Type B pancreatic cell (in vitro differentiated cells): ENCODE results near the gene SOCS1. TPM values are rescaled to one million over a fixed set of nuclear protein-coding genes. Genes with fewer than 3 reads are reported as not detected.
"Not testable (repeated sequence)": the region's sequence is repeated elsewhere in the genome, so short reads cannot be mapped to it uniquely, and the experiment has no call there.

Experiments used
- DNase-seq: peaks from one replicate; pipeline ENCODE4 v3.0.0; 2021; ENCODE audit warnings: mixed read lengths; ENCODE audit not compliant: unreplicated experiment; ENCODE audit errors: extremely low spot score
- H3K27ac Mint-ChIP-seq: 2 replicates; pipeline ENCODE4 v1.8.0; 2021; ENCODE audit warnings: mild to moderate bottlenecking, mixed read lengths
- H3K27me3 Mint-ChIP-seq: 2 replicates; pipeline ENCODE4 v1.8.0; 2021; ENCODE audit warnings: mixed read lengths
- H3K36me3 Mint-ChIP-seq: 2 replicates; pipeline ENCODE4 v1.8.0; 2021; ENCODE audit warnings: mixed read lengths
- H3K4me1 Mint-ChIP-seq: one replicate; pipeline ENCODE4 v1.8.0; 2021; ENCODE audit warnings: mixed read lengths; ENCODE audit not compliant: unreplicated experiment
- H3K4me3 Mint-ChIP-seq: 2 replicates; pipeline ENCODE4 v1.8.0; 2021; ENCODE audit warnings: mild to moderate bottlenecking, mixed read lengths
- H3K9me3 Mint-ChIP-seq: 2 replicates; pipeline ENCODE4 v1.8.0; 2021; ENCODE audit warnings: mixed read lengths
- CTCF ChIP-seq: fragments of 200-600 bp; sonication (generic); conservative IDR thresholded peaks from 2 replicates; pipeline ENCODE4 v1.5.0; 2021; ENCODE audit warnings: antibody characterized with exemption, mild to moderate bottlenecking
- total RNA-seq: library from RNA; stranded (reverse); gene quantifications from 2 replicates; pipeline ENCODE4 v1.2.1, GENCODE V29; 2021; ENCODE audit warnings: low replicate concordance

Gene SOCS1
- total RNA-seq, 1 donor from 2014 or later: 14.5 TPM

GRCh38 chr16:11229906-11230305 lies 26.1 kb downstream of the SOCS1 start:
- H3K36me3 Mint-ChIP-seq: no peaks in the 10 kb centered on the region
- no peak for TF ChIP-seq CTCF
- no peak for DNase-seq
- H3K27me3 Mint-ChIP-seq: no peaks in the 10 kb centered on the region
- H3K4me3 Mint-ChIP-seq: no peak overlapping the region
- no peaks in the 10 kb centered on the region for H3K9me3 Mint-ChIP-seq
- no peak overlapping the region for H3K27ac Mint-ChIP-seq
- no peaks in the 10 kb centered on the region for H3K4me1 Mint-ChIP-seq

DNA sequence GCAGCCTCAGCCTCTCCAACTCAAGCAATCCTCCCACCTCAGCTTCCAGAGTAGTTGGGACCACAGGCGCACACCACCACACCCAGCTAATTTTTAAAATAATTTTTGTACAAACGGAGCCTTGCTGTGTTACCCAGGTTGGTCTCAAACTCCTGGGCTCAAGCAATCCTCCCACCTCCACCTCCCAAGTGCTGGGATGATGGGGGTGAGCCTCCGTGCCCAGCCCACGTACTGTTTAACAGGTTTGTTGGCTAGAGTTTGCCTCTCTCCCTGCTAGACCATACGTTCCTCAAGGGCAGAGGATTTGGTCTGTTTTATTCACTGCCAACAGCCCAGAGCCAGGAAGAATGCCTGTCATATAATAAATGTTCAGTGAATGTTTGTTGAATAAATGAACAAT lies 26.6 kb downstream of the SOCS1 start:
- H3K4me3 Mint-ChIP-seq: no peak overlapping the region
- no peak for DNase-seq
- no peak overlapping the region for H3K27ac Mint-ChIP-seq
- no peaks in the 10 kb centered on the region for H3K27me3 Mint-ChIP-seq
- H3K9me3 Mint-ChIP-seq: no peaks in the 10 kb centered on the region
- H3K36me3 Mint-ChIP-seq: no peaks in the 10 kb centered on the region
- no peaks in the 10 kb centered on the region for H3K4me1 Mint-ChIP-seq
- TF ChIP-seq CTCF: no peak

- H3K27ac Mint-ChIP-seq: no peak overlapping the region
- TF ChIP-seq CTCF: no peak
- no peaks in the 10 kb centered on the region for H3K9me3 Mint-ChIP-seq
- no peak for DNase-seq
- H3K36me3 Mint-ChIP-seq: no peaks in the 10 kb centered on the region
- H3K27me3 Mint-ChIP-seq: no peaks in the 10 kb centered on the region
- no peaks in the 10 kb centered on the region for H3K4me1 Mint-ChIP-seq
- no peak overlapping the region for H3K4me3 Mint-ChIP-seq
Measured at GRCh38 chr16:11225677-11226549, 30.1 kb downstream of the SOCS1 start.

DNA sequence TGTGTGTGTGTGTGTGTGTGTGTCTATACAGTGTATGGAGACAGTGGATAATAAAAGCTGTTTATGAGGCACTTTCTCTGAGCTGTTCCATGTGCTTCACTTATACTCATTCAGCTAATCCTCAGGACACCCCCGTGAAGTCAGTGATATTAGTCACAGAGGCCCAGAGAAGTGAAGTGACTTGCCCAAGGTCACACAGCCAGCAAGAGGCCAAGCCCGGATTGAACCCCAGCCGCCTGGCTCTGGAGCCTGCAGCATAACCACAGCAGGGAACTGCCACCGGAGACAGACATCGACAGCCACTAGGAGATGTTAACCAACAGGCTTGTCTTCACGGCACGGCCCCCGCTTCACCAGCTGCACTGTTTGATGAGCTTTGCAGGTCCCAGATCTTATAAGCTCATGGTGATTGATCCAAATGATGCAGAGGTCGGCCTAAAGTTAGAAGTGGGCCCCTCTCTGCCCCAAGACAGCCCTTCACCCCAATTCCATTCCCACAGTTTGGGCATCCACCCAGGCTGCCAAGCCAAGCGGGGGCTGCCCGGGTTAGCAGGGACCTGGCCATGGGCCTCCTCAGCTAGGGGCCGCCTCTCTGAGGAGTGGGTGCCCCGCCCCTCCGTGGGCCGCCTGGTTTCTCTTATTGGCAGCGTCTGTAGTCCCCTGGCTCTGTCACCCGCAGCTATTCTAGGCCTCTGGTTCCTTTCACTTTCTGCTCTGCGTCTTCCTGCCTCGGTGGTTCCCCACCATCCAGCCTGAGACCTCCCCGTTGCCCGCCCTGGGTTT lies 30.9 kb downstream of the SOCS1 start:
- no peak for DNase-seq
- peaks cover 2% of the 10 kb centered on the region for H3K27me3 Mint-ChIP-seq
- H3K27ac Mint-ChIP-seq: no peak overlapping the region
- no peaks in the 10 kb centered on the region for H3K36me3 Mint-ChIP-seq
- no peak overlapping the region for H3K4me3 Mint-ChIP-seq
- H3K9me3 Mint-ChIP-seq: no peaks in the 10 kb centered on the region
- H3K4me1 Mint-ChIP-seq: no peaks in the 10 kb centered on the region
- TF ChIP-seq CTCF: no peak

- no peaks in the 10 kb centered on the region for H3K36me3 Mint-ChIP-seq
- H3K27ac Mint-ChIP-seq: no peak overlapping the region
- H3K4me3 Mint-ChIP-seq: no peak overlapping the region
- H3K27me3 Mint-ChIP-seq: peaks cover 4% of the 10 kb centered on the region
- DNase-seq: no peak
- no peaks in the 10 kb centered on the region for H3K4me1 Mint-ChIP-seq
- TF ChIP-seq CTCF: no peak
- no peaks in the 10 kb centered on the region for H3K9me3 Mint-ChIP-seq
Measured at GRCh38 chr16:11224096-11224893, 31.7 kb downstream of the SOCS1 start.

DNA sequence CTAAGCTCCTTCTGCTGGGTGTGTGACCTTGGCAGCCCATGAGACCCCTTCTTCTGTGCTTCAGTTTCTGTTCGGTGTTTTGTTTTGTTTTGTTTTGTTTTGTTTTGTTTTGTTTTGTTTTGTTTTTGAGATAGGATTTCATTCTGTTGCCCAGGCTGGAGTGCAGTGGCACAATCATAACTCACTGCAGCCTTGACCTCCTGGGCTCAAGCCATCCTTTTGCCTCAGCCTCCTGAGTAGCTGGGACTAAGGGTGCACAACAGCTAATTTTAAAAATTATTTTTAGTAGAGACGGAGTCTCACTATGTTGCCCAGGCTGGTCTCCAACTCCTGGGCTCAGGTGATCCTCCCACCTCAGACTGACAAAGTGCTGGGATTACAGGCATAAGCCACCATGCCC lies 35.5 kb downstream of the SOCS1 start:
- H3K27ac Mint-ChIP-seq, H3K4me1 Mint-ChIP-seq, H3K36me3 Mint-ChIP-seq: not testable (repeated sequence)

More for the DNA sequence above, 35.5 kb downstream of the SOCS1 start:
- H3K27me3 Mint-ChIP-seq, DNase-seq, H3K4me3 Mint-ChIP-seq: not testable (repeated sequence)
- H3K9me3 Mint-ChIP-seq: peaks cover 19% of the 10 kb centered on the region
